ENCODE results near the gene TRPC3. TPM values are rescaled to one million over a fixed set of nuclear protein-coding genes. Genes with fewer than 3 reads are reported as not detected.

TRPC3 gene
- total RNA-seq, 1 donor: under 0.01 TPM

DNA sequence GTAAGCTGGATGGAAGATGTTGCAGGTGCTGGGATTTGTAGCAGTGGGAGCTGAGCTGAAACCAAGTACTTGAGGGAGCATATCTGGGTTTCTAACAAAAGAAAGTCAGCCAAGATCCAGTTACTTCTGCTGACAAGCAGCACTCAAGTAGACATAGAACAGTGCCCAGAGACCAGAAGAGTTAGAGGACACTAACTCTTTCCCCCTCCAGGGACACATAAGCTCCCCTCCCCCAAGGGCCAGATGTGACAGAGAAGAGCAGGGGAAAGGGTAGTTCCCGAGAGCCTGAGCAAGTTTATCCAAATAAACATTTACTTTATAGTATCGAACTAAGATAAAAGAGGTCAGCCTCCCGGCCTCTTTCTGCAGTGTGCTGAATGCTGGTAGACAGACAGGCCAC lies 12.2 kb downstream of the TRPC3 start:
- Histone ChIP-seq H3K9me3 (ENCODE audit: low read depth, low read length) (no peaks in the 10 kb centered on the region), H4K20me1 (ENCODE audit: insufficient read depth, low read length) (no peaks in the 10 kb centered on the region), H3K36me3 (ENCODE audit: insufficient read depth, low read length) (no peaks in the 10 kb centered on the region), H3K79me2 (ENCODE audit: insufficient read depth, low read length) (no peaks in the 10 kb centered on the region), H3K27me3 (ENCODE audit: insufficient read depth, low read length) (peaks cover 9% of the 10 kb centered on the region), H3K4me1 (ENCODE audit: insufficient read depth, low read length) (no peaks in the 10 kb centered on the region), H3K4me3 (ENCODE audit: insufficient read depth, low read length) (no peak overlapping the region), H3K27ac (ENCODE audit: low read depth, low read length) (no peak overlapping the region), H3K4me2 (ENCODE audit: insufficient read depth, low read length) (no peak overlapping the region), H2AFZ (ENCODE audit: low read length) (no peak overlapping the region)
- DNase-seq (ENCODE audit: insufficient read length, low spot score, missing footprints): no peak
- TF ChIP-seq, protein P1, sequence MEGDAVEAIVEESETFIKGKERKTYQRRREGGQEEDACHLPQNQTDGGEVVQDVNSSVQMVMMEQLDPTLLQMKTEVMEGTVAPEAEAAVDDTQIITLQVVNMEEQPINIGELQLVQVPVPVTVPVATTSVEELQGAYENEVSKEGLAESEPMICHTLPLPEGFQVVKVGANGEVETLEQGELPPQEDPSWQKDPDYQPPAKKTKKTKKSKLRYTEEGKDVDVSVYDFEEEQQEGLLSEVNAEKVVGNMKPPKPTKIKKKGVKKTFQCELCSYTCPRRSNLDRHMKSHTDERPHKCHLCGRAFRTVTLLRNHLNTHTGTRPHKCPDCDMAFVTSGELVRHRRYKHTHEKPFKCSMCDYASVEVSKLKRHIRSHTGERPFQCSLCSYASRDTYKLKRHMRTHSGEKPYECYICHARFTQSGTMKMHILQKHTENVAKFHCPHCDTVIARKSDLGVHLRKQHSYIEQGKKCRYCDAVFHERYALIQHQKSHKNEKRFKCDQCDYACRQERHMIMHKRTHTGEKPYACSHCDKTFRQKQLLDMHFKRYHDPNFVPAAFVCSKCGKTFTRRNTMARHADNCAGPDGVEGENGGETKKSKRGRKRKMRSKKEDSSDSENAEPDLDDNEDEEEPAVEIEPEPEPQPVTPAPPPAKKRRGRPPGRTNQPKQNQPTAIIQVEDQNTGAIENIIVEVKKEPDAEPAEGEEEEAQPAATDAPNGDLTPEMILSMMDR (IDR thresholded peaks at IDR 0.05; ENCODE audit: extremely low read depth, low read depth, low read length): no peak

DNA sequence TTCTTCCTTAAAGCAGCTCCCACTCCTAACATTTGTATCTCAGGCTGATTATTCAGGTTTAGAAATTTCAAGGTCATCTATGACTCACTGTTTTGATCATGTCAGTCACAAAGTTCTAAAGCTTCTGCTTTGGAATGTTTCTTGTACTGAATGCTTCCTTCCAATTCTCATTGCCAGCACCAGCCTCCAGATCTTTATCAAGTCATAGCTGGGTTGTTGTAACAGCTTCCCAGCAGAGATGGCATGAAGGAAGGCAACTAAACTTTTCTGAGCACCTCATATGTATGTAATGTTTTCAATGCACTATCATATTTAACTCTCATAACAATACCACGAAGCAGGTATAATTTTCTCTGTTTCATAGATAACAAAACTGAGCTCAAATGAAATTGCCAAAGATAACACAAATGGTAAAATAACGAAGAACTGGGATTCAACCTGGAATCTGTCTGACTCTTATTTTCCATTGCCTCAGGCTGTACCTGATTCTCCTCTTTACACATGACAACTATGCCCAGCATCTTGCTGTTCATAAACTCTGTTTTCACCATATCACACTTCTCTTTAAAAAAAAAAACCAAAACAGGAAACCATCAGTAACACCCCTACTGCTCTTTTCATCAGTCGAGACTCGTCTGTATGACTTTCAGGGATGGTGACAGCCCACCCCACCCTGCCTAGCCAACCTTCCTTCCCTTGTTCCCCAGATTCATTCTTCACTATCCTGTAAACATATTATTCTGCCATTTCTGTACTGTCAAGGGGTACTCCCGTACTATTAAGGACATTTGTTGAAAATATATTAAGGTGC lies 13.4 kb downstream of the TRPC3 start:
- no peak overlapping the region for H3K4me2 ChIP-seq (ENCODE audit: insufficient read depth, low read length)
- TF ChIP-seq, protein P1 (IDR thresholded peaks at IDR 0.05; ENCODE audit: extremely low read depth, low read depth, low read length): no peak
- no peaks in the 10 kb centered on the region for H4K20me1 ChIP-seq (ENCODE audit: insufficient read depth, low read length)
- H3K4me1 ChIP-seq (ENCODE audit: insufficient read depth, low read length): no peaks in the 10 kb centered on the region
- H3K9me3 ChIP-seq (ENCODE audit: low read depth, low read length): no peaks in the 10 kb centered on the region
- no peak overlapping the region for H2AFZ ChIP-seq (ENCODE audit: low read length)
- no peak overlapping the region for H3K27ac ChIP-seq (ENCODE audit: low read depth, low read length)
- H3K79me2 ChIP-seq (ENCODE audit: insufficient read depth, low read length): no peaks in the 10 kb centered on the region
- peak; percentile 66 for DNase-seq (ENCODE audit: insufficient read length, low spot score, missing footprints)
- H3K36me3 ChIP-seq (ENCODE audit: insufficient read depth, low read length): no peaks in the 10 kb centered on the region
- no peak overlapping the region for H3K4me3 ChIP-seq (ENCODE audit: insufficient read depth, low read length)
- peaks cover 9% of the 10 kb centered on the region for H3K27me3 ChIP-seq (ENCODE audit: insufficient read depth, low read length)

DNA sequence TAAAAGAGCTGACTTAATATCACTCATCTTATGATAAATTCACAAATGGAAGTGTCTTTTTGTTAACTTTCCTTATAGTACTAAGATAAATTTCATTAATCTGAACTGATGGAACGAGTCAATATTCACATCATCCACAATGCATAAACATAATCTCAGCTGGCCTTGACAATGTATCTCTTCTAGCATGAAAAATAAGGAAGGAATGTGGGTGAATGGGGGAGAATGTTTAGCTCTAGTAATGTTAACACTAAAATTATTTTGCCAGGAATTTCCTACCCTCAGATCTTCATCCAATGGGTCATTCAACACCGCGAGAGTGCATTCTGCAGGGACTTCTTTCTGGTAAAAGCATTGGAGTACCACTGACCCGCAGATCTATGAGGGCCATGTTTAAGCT lies 15.8 kb downstream of the TRPC3 start:
- H4K20me1 ChIP-seq (ENCODE audit: insufficient read depth, low read length): no peaks in the 10 kb centered on the region
- no peak for DNase-seq (ENCODE audit: insufficient read length, low spot score, missing footprints)
- no peak overlapping the region for H2AFZ ChIP-seq (ENCODE audit: low read length)
- H3K36me3 ChIP-seq (ENCODE audit: insufficient read depth, low read length): no peaks in the 10 kb centered on the region
- H3K79me2 ChIP-seq (ENCODE audit: insufficient read depth, low read length): no peaks in the 10 kb centered on the region
- peaks cover 15% of the 10 kb centered on the region for H3K27me3 ChIP-seq (ENCODE audit: insufficient read depth, low read length)
- H3K4me1 ChIP-seq (ENCODE audit: insufficient read depth, low read length): no peaks in the 10 kb centered on the region
- H3K9me3 ChIP-seq (ENCODE audit: low read depth, low read length): no peaks in the 10 kb centered on the region
- TF ChIP-seq, protein P1 (IDR thresholded peaks at IDR 0.05; ENCODE audit: extremely low read depth, low read depth, low read length): no peak
- no peak overlapping the region for H3K27ac ChIP-seq (ENCODE audit: low read depth, low read length)
- no peak overlapping the region for H3K4me2 ChIP-seq (ENCODE audit: insufficient read depth, low read length)
- no peak overlapping the region for H3K4me3 ChIP-seq (ENCODE audit: insufficient read depth, low read length)

DNA sequence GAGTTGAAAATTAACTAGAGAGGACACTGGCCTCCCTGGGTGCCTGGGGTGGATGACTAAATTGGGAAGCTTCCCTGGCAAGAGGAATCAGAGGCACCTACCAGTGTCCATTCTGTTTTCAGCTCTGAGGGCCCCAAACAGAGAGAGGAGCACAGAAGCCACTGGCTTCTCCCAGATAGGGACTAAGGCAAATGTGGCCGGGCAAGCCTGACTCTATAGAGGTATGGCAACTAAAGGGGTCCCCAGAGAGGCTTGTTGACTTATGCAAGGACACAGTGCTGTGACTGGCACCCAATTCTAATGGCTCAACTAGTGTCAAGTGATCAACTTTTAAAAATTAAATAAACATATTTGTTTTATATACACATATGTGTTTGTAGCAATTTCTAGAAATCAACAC lies 17.2 kb downstream of the TRPC3 start:
- Histone ChIP-seq H3K27me3 (ENCODE audit: insufficient read depth, low read length) (peaks cover 11% of the 10 kb centered on the region), H3K4me2 (ENCODE audit: insufficient read depth, low read length) (no peak overlapping the region), H3K4me1 (ENCODE audit: insufficient read depth, low read length) (no peaks in the 10 kb centered on the region), H3K79me2 (ENCODE audit: insufficient read depth, low read length) (no peaks in the 10 kb centered on the region), H3K4me3 (ENCODE audit: insufficient read depth, low read length) (no peak overlapping the region), H2AFZ (ENCODE audit: low read length) (no peak overlapping the region), H3K27ac (ENCODE audit: low read depth, low read length) (no peak overlapping the region), H3K9me3 (ENCODE audit: low read depth, low read length) (no peaks in the 10 kb centered on the region), H3K36me3 (ENCODE audit: insufficient read depth, low read length) (no peaks in the 10 kb centered on the region), H4K20me1 (ENCODE audit: insufficient read depth, low read length) (no peaks in the 10 kb centered on the region)
- no peak for DNase-seq (ENCODE audit: insufficient read length, low spot score, missing footprints)
- TF ChIP-seq, protein P1 (IDR thresholded peaks at IDR 0.05; ENCODE audit: extremely low read depth, low read depth, low read length): no peak
